ENCODE results near the gene GPR17.

GPR17 gene

DNA sequence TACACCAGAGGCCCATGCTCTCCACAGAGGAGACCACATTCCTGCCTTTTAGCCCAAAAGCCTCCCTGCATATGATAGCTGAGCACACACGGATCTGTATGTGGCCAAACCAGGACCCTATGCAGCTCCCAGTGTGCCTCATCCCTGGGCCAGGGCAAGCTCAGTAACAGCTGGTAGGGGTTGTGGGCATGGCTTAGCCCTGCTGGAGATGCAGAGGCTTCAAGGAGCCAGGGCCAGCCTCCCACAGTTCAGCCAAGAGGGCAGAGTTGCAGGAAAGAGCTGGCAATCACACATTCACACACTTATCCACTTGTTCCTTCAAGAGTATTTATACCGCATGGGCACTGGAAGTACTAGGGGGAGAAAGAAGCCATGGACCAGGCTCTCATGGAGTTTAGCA, 31.0 kb downstream of the GPR17 start:
- H3K4me3 ChIP-seq = no peak overlapping the region
- H3K27ac ChIP-seq = no peak overlapping the region

GRCh38 chr2:127678531-127678930, 32.6 kb downstream of the GPR17 start:
- Histone ChIP-seq H3K27ac (no peak overlapping the region), H3K4me3 (no peak overlapping the region)

GRCh38 chr2:127678991-127679390, 33.0 kb downstream of the GPR17 start:
- no peak overlapping the region for H3K4me3 ChIP-seq
- no peak overlapping the region for H3K27ac ChIP-seq

DNA sequence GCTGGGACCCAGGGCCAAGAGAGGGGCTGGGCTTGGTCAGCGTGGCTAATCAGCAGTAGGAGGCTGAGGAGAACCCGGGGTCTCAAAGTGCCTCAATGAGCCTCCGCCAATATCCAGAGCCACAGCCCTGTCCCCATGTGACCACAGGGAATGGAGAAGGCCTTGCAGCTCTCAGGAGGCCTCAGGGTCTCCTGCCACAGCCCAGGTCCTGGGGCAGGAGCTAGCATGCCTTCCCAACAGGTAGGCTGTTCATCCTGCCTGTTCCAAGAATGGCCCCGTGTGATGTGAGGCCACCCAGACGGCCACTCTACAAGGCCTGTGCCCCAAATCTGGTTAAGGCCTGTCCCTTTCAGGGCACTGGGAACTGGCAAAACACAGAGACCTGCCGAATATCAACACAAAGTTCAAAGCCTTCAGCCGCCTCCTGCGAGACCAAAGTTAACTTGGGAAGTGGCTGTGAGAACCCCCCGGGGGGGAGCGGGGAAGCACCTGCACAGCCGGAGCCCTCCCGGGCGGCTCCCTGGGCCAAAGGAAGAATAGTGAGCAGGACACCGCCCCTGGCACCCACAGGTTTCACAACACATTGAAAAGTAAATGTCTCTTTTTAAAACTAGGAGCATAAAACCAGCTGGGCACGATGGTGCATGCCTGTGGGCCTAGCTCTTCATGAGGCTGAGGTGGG, 33.9 kb downstream of the GPR17 start:
- no peak overlapping the region for H3K27ac ChIP-seq
- H3K4me3 ChIP-seq = no peak overlapping the region

DNA sequence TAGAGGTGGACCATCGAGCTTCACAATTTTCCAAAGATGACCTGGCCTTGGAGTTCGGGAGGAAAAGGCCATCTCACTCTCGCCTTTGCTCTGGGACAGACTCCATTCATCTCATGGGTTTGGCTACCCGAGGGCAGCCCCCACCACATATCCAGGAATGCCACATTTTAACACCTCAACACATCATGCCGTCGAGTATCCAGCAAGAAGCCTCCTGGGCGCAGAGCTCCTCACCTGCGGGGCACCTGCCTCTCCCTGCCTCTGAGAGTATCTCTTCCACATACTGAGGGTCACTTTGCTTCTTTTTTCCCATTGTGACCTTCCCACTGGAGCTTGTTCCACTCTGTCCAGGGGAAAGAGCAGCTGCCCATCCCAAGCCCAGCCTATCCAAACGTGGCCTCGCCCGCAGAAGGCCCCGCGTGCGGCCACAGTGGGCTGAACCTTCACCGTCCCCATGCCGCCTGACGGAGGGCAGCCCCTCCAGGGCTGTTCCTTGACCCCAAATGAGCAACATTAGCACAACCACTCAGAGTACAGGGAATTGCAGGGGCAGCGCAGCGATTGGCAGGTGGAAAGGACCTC, 34.8 kb downstream of the GPR17 start:
- peak overlapping the region in 1 of 21 experiments; percentile 12 for H3K27ac ChIP-seq
- H3K4me3 ChIP-seq = no peak overlapping the region

GRCh38 chr2:127681288-127681804, 35.4 kb downstream of the GPR17 start:
- Histone ChIP-seq H3K27ac (peak overlapping the region in 1 of 21 experiments; percentile 12), H3K4me3 (no peak overlapping the region)

DNA sequence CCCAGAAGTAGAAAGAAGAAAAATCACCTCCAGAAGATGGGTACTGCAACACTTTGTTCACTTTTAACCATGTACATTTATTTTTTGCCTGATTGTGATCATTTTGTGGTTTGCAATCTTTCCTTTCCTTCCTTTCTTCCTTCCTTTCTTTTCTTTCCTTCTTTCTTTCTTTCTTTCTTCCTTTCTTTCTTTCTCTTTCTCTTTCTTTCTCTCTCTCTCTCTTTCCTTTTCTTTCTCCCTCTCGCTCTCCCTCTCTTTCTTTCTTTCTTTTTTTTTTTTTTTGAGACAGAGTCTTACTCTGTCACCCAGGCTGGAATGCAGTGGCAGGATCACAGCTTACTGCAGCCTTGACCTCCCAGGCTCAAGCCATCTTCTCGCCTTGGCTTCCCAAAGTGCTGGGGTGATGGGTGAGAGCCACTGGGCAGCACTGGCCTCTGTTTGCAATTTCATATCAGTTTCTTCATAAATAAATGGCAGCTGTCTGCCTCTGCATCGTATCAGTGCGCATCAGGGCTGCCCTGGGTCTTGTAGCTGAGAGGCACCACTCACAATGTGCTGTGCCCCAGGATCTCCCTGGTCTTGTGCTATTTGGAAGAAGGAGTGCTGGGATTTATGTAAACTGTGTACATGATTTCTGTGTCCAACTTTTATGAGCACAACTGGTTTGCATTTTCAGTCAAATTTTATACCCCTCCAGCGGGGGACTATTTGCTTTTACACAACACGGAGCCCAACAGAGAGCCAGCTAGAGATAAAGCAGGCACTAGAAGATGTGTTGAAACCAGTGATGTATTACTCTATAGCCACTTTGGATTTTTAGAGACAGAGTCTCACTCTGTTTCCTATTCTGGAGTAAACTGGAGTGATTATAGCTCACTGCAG, 36.3 kb downstream of the GPR17 start:
- Histone ChIP-seq H3K27ac (no peak overlapping the region), H3K4me3 (no peak overlapping the region)

GRCh38 chr2:127683056-127683455, 37.1 kb downstream of the GPR17 start:
- H3K27ac ChIP-seq = no peak overlapping the region
- H3K4me3 ChIP-seq = no peak overlapping the region

GRCh38 chr2:127683757-127684156, 37.8 kb downstream of the GPR17 start:
- no peak overlapping the region for H3K4me3 ChIP-seq
- H3K27ac ChIP-seq = no peak overlapping the region

- H3K27ac ChIP-seq = no peak overlapping the region
- H3K4me3 ChIP-seq = no peak overlapping the region
Observed at GRCh38 chr2:127685410-127686080, 39.6 kb downstream of the GPR17 start.

GRCh38 chr2:127688405-127688804, 42.5 kb downstream of the GPR17 start:
- H3K4me3 ChIP-seq = no peak overlapping the region
- H3K27ac ChIP-seq = no peak overlapping the region

GRCh38 chr2:127690696-127691095, 44.7 kb downstream of the GPR17 start:
- H3K4me3 ChIP-seq = no peak overlapping the region
- H3K27ac ChIP-seq = no peak overlapping the region

DNA sequence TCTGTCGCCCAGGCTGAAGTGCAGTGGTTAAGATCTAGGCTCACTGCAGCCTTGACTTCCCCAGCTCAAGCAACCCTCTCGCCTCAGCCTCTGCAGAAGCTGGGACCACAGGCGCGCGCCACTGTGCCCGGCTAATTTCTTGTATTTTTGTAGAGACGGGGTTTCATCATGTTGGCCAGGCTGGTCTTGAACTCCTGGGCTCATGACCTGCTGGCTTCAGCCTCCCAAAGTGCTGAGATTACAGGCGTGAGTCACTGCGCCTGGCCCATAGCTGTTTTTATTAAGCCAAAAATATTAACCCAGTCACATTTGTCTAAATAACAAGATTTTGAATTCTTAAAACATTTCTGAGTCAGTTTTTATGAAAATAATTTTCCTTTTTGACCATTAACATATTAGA, 49.0 kb downstream of the GPR17 start:
- H3K27ac ChIP-seq = no peak overlapping the region

GRCh38 chr2:127695491-127696472, 49.8 kb downstream of the GPR17 start:
- Histone ChIP-seq H3K4me3 (peak overlapping the region in 3 of 7 experiments; percentile 6 to 15 (median 10)), H3K27ac (peak overlapping the region in 1 of 21 experiments; percentile 9)

More for the DNA sequence above, 49.0 kb downstream of the GPR17 start:
- H3K4me3 ChIP-seq = peak overlapping the region in 1 of 7 experiments; percentile 15

GRCh38 chr2:127697482-127698180, 51.7 kb downstream of the GPR17 start:
- Histone ChIP-seq H3K27ac (no peak overlapping the region), H3K4me3 (no peak overlapping the region)

GRCh38 chr2:127698553-127699355, 52.8 kb downstream of the GPR17 start:
- Histone ChIP-seq H3K4me3 (no peak overlapping the region), H3K27ac (no peak overlapping the region)

DNA sequence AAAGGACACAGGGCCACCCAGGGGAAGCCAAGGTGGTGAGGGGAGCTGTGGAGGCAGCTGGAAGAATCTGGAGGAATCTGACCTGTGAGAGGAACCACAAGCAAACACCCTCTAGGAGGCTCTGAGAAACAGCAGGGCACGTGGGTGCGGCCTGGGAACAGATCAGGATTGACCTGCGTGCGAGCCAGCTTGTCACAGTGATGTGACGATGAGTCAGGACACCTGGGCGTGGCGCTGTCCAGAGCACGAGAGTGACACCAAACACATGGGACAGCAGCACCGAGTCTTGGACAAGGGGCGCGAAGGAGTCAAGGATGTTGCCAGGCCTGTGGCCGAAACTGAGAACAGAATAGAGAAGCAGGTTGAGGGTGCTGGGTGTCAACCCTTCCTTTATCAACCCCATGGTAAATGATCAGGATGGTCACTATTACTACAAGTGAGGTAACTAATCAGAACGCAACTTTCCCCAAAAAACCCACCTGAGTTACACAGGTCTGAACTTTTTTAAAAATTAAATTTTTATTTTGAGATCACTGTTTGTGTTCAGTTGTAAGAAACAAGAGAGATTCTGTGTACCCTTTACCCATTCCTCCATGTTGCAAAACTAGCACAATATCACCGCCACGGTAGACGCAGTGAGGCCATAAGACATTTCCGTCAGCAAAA, 54.7 kb downstream of the GPR17 start:
- H3K27ac ChIP-seq = peak overlapping the region; percentile 82 to 99 (median 95)
- H3K4me3 ChIP-seq = peak overlapping the region; percentile 50 to 93 (median 66)

Measured in skin epidermis (tissue), 12 donors.